Measurements from ENCODE around the gene PDE8A.

The PDE8A gene

GRCh38 chr15:85034276-85034675, 52.6 kb downstream of the PDE8A start:
- no peak for DNase-seq (ENCODE audit: low read depth)

GRCh38 chr15:85035980-85036379, 54.3 kb downstream of the PDE8A start:
- no peak for DNase-seq (ENCODE audit: low read depth)

- no peak for DNase-seq (ENCODE audit: low read depth)
These were observed 55.1 kb downstream of the PDE8A start for GRCh38 chr15:85036716-85037115.

- no peak for DNase-seq (ENCODE audit: low read depth)
These were observed 56.0 kb downstream of the PDE8A start for GRCh38 chr15:85037641-85038040.

- no peak for DNase-seq (ENCODE audit: low read depth)
These were observed 59.6 kb downstream of the PDE8A start for GRCh38 chr15:85041230-85041629.

- peak; percentile 80 for DNase-seq (ENCODE audit: low read depth)
These were observed 62.7 kb downstream of the PDE8A start for GRCh38 chr15:85044251-85044853.

GRCh38 chr15:85044894-85045293, 63.2 kb downstream of the PDE8A start:
- DNase-seq (ENCODE audit: low read depth), result no peak

- no peak for DNase-seq (ENCODE audit: low read depth)
These were observed 64.0 kb downstream of the PDE8A start for GRCh38 chr15:85045615-85046014.

GRCh38 chr15:85047271-85047948, 65.8 kb downstream of the PDE8A start:
- peak; percentile 99 for DNase-seq (ENCODE audit: low read depth)

- peak; percentile 57 for DNase-seq (ENCODE audit: low read depth)
These were observed 66.8 kb downstream of the PDE8A start for GRCh38 chr15:85048430-85048829.

- DNase-seq (ENCODE audit: low read depth), result no peak
These were observed 68.1 kb downstream of the PDE8A start for GRCh38 chr15:85049805-85050204.

GRCh38 chr15:85059734-85060133, 78.1 kb downstream of the PDE8A start:
- DNase-seq (ENCODE audit: low read depth), result no peak

GRCh38 chr15:85062560-85062959, 80.9 kb downstream of the PDE8A start:
- DNase-seq (ENCODE audit: low read depth), result no peak

- no peak for DNase-seq (ENCODE audit: low read depth)
These were observed 81.4 kb downstream of the PDE8A start for GRCh38 chr15:85063088-85063487.

- DNase-seq (ENCODE audit: low read depth), result no peak
These were observed 81.9 kb downstream of the PDE8A start for GRCh38 chr15:85063522-85064079.

GRCh38 chr15:85064710-85065109, 83.1 kb downstream of the PDE8A start:
- DNase-seq (ENCODE audit: low read depth), result no peak

- no peak for DNase-seq (ENCODE audit: low read depth)
These were observed 89.4 kb downstream of the PDE8A start for GRCh38 chr15:85071061-85071460.

GRCh38 chr15:85071504-85071903, 89.8 kb downstream of the PDE8A start:
- DNase-seq (ENCODE audit: low read depth), result no peak

GRCh38 chr15:85072917-85073316, 91.3 kb downstream of the PDE8A start:
- DNase-seq (ENCODE audit: low read depth), result no peak

- peak; percentile 52 for DNase-seq (ENCODE audit: low read depth)
These were observed 92.0 kb downstream of the PDE8A start for GRCh38 chr15:85073556-85074194.

GRCh38 chr15:85086855-85087254, 105.2 kb downstream of the PDE8A start:
- DNase-seq (ENCODE audit: low read depth), result no peak

GRCh38 chr15:85088300-85088699, 106.6 kb downstream of the PDE8A start:
- no peak for DNase-seq (ENCODE audit: low read depth)

- DNase-seq (ENCODE audit: low read depth), result no peak
These were observed 108.4 kb downstream of the PDE8A start for GRCh38 chr15:85089929-85090597.
